DOHH2 (cell line): ENCODE data around the gene LIG4.

ENCODE experiments used
- H3F3A ChIP-seq: fragments of 200-600 bp; sonication (generic), shearing (Covaris generic); 2 replicates; pipeline ENCODE4 v1.6.0; 2016; ENCODE audit warnings: antibody characterized with exemption, mild to moderate bottlenecking; ENCODE audit not compliant: control insufficient read depth, insufficient read depth
- H3K27ac ChIP-seq: fragments of 200-600 bp; sonication (generic); 2 replicates; pipeline ENCODE4 v1.5.1; 2014; ENCODE audit warnings: low read depth, mild to moderate bottlenecking, low read length, moderate library complexity
- H3K27me3 ChIP-seq: fragments of 200-600 bp; sonication (generic); 2 replicates; pipeline ENCODE4 v1.6.1; 2014; ENCODE audit warnings: mild to moderate bottlenecking, low read length, mixed read lengths; ENCODE audit not compliant: control insufficient read depth
- H3K36me3 ChIP-seq: fragments of 200-600 bp; sonication (generic); 2 replicates; pipeline ENCODE4 v1.6.1; 2014; ENCODE audit warnings: mild to moderate bottlenecking, low read length, moderate library complexity, mixed read lengths; ENCODE audit not compliant: control insufficient read depth
- H3K4me1 ChIP-seq: fragments of 200-600 bp; sonication (generic); 2 replicates; pipeline ENCODE4 v1.6.1; 2014; ENCODE audit warnings: mild to moderate bottlenecking, low read length, mixed read lengths; ENCODE audit not compliant: control insufficient read depth
- H3K4me2 ChIP-seq: fragments of 200-600 bp; sonication (generic); 2 replicates; pipeline ENCODE4 v1.6.0; 2014; ENCODE audit warnings: mild to moderate bottlenecking, low read length, moderate library complexity
- H3K4me3 ChIP-seq: fragments of 200-600 bp; sonication (generic); 2 replicates; pipeline ENCODE4 v1.5.1; 2014; ENCODE audit warnings: mild to moderate bottlenecking, low read length, mixed read lengths
- H3K79me2 ChIP-seq: fragments of 200-600 bp; sonication (generic); 2 replicates; pipeline ENCODE4 v1.6.1; 2014; ENCODE audit warnings: mild to moderate bottlenecking, low read length, mixed read lengths; ENCODE audit not compliant: control insufficient read depth
- H3K9me2 ChIP-seq: fragments of 200-600 bp; sonication (generic); replicated peaks from 2 replicates; pipeline ENCODE4 v1.6.1; 2014; ENCODE audit warnings: mild to moderate bottlenecking, low read length, mixed read lengths; ENCODE audit not compliant: control insufficient read depth
- H3K9me3 ChIP-seq: fragments of 200-600 bp; sonication (generic); 2 replicates; pipeline ENCODE4 v1.6.1; 2014; ENCODE audit warnings: antibody characterized with exemption, low read length, mixed read lengths; ENCODE audit not compliant: control insufficient read depth, insufficient read depth
- H4K20me1 ChIP-seq: fragments of 200-600 bp; sonication (generic); 2 replicates; pipeline ENCODE4 v1.6.0; 2014; ENCODE audit warnings: low read depth, mild to moderate bottlenecking, antibody characterized with exemption, low read length, moderate library complexity; ENCODE audit not compliant: control insufficient read depth, insufficient read depth
- EZH2phosphoT487 ChIP-seq: fragments of 200-600 bp; sonication (generic); IDR thresholded peaks from 2 replicates; pipeline ENCODE4 v1.6.1; 2017; ENCODE audit warnings: borderline replicate concordance, mild to moderate bottlenecking, antibody characterized with exemption, low read length, moderate library complexity, mixed read lengths
- TF ChIP-seq, protein P1 (sequence below): fragments of 200-600 bp; sonication (generic); IDR thresholded peaks from one replicate; pipeline ENCODE4 v1.5.1; 2014; ENCODE audit warnings: antibody characterized with exemption, mild to moderate bottlenecking, low read depth, low read length; ENCODE audit not compliant: poor library complexity, severe bottlenecking

LIG4 gene

DNA sequence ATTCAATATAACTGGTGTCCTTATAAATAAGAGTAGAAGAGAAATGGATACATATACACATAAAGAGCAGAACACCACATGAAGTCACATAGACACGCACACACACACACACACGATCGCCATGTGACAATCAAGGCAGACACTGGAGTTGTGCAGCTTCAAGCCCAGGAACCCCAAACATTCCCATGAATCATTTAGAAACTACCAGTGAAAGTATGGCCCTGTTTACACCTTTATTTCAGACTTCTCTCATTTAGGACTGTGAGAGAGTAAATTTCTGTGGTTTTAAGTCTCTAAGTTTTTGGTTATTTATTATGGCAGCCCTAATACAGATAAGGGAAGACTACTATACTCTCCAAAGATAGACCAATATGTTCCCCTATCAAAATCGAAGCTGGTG, 33.8 kb upstream of the LIG4 start:
- Histone ChIP-seq H3K9me3 (no peaks in the 10 kb centered on the region), H4K20me1 (no peaks in the 10 kb centered on the region), H3K9me2 (no peaks in the 10 kb centered on the region), H3F3A (no peaks in the 10 kb centered on the region), H3K4me3 (no peak overlapping the region), H3K27ac (no peak overlapping the region), H3K79me2 (no peaks in the 10 kb centered on the region), H3K36me3 (no peaks in the 10 kb centered on the region), H3K4me2 (no peak overlapping the region), H3K4me1 (no peaks in the 10 kb centered on the region), H3K27me3 (no peaks in the 10 kb centered on the region)
- TF ChIP-seq, protein P1, sequence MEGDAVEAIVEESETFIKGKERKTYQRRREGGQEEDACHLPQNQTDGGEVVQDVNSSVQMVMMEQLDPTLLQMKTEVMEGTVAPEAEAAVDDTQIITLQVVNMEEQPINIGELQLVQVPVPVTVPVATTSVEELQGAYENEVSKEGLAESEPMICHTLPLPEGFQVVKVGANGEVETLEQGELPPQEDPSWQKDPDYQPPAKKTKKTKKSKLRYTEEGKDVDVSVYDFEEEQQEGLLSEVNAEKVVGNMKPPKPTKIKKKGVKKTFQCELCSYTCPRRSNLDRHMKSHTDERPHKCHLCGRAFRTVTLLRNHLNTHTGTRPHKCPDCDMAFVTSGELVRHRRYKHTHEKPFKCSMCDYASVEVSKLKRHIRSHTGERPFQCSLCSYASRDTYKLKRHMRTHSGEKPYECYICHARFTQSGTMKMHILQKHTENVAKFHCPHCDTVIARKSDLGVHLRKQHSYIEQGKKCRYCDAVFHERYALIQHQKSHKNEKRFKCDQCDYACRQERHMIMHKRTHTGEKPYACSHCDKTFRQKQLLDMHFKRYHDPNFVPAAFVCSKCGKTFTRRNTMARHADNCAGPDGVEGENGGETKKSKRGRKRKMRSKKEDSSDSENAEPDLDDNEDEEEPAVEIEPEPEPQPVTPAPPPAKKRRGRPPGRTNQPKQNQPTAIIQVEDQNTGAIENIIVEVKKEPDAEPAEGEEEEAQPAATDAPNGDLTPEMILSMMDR: no peak
- no peak for TF ChIP-seq EZH2phosphoT487

DNA sequence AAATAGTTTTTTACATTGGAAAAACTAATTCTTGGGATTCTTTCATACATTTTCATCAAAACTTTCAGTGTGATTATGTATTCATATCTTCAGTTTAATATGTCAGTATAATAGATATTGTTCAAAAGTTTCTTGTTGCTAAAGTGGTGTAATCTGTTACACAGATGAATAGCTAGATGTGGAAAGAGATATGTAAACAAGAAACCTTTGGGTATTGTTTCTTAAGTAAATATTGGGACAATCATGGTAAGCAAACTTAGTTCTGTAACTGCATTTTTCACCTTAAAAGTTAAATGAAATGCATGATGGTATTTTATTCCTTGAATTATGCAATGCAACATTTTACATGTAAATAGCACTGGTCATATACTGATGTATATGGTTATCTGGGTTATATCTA, 15.0 kb upstream of the LIG4 start:
- Histone ChIP-seq H3K4me2 (no peak overlapping the region), H3K4me1 (peaks cover 17% of the 10 kb centered on the region), H3K27me3 (no peaks in the 10 kb centered on the region), H3K36me3 (peaks cover 19% of the 10 kb centered on the region), H3K4me3 (no peak overlapping the region), H3F3A (no peaks in the 10 kb centered on the region), H3K27ac (no peak overlapping the region), H3K9me2 (no peaks in the 10 kb centered on the region), H3K9me3 (no peaks in the 10 kb centered on the region), H3K79me2 (peaks cover 47% of the 10 kb centered on the region), H4K20me1 (peaks cover 13% of the 10 kb centered on the region)
- TF ChIP-seq EZH2phosphoT487: no peak
- TF ChIP-seq, protein P1: no peak

DNA sequence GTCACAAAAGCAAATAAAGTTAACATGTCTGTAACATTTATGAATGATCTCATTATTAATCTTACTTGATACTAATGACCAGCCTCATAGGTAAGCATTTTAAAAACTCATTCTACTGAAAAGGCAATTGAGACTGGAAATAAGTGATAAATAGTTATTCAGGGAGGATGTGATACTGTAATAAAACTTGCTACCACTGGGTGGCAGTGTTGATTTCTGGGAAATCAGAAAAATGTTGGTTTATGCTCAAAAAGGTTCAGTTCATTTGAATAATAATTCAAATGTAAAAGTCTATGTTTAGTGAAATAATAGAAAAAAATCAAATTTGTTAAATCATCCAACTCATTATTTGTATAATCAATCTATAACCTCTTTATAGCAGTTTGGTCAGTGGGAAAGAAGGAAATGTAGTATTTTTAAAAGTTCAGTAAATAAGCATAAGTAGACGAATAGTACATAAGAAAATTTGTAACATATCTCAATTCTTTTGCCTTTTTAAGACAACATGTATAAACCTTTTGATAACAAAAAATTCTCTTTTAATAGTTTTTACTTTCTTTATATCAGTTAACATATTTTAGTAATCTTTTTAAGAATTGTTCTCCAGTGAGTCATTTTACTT, 12.4 kb upstream of the LIG4 start:
- H4K20me1 ChIP-seq: peaks cover 13% of the 10 kb centered on the region
- no peak overlapping the region for H3K4me2 ChIP-seq
- no peaks in the 10 kb centered on the region for H3F3A ChIP-seq
- TF ChIP-seq, protein P1: peak; percentile 76
- TF ChIP-seq EZH2phosphoT487: no peak
- H3K27me3 ChIP-seq: no peaks in the 10 kb centered on the region
- H3K36me3 ChIP-seq: peaks cover 17% of the 10 kb centered on the region
- peaks cover 17% of the 10 kb centered on the region for H3K4me1 ChIP-seq
- no peaks in the 10 kb centered on the region for H3K9me3 ChIP-seq
- H3K4me3 ChIP-seq: no peak overlapping the region
- H3K79me2 ChIP-seq: peaks cover 73% of the 10 kb centered on the region
- no peaks in the 10 kb centered on the region for H3K9me2 ChIP-seq
- H3K27ac ChIP-seq: no peak overlapping the region
